ENCODE measurements around the gene MYO18B.

Gene MYO18B

DNA sequence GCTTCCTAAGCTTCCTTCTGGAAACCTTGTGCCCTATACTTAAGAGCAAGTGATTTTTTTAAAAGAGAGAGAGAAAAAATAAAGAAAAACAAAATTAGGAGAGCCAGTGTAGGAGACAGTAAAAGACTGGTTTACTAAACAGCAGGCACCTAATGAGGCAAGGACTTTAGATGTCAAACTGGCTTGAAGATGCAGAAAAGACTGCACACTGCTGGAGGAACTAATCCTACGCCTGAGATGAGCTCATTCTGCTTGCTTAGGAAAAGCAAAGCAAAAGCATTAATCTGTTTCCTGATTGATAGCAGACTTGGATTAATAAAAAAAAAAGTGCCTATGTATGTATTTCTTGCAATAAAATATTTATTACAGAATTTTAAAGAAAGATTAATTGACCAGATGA is 313.7 kb downstream of the MYO18B start:
- in situ Hi-C loops (cut with MboI; ENCODE audit: low sequenced_read_pairs, unreplicated experiment) = no loop called here
- TF ChIP-seq, protein P1, sequence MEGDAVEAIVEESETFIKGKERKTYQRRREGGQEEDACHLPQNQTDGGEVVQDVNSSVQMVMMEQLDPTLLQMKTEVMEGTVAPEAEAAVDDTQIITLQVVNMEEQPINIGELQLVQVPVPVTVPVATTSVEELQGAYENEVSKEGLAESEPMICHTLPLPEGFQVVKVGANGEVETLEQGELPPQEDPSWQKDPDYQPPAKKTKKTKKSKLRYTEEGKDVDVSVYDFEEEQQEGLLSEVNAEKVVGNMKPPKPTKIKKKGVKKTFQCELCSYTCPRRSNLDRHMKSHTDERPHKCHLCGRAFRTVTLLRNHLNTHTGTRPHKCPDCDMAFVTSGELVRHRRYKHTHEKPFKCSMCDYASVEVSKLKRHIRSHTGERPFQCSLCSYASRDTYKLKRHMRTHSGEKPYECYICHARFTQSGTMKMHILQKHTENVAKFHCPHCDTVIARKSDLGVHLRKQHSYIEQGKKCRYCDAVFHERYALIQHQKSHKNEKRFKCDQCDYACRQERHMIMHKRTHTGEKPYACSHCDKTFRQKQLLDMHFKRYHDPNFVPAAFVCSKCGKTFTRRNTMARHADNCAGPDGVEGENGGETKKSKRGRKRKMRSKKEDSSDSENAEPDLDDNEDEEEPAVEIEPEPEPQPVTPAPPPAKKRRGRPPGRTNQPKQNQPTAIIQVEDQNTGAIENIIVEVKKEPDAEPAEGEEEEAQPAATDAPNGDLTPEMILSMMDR (IDR thresholded peaks at IDR 0.05; ENCODE audit: borderline replicate concordance, control extremely low read depth, extremely low read depth, insufficient read depth, missing control alignments) = no peak

DNA sequence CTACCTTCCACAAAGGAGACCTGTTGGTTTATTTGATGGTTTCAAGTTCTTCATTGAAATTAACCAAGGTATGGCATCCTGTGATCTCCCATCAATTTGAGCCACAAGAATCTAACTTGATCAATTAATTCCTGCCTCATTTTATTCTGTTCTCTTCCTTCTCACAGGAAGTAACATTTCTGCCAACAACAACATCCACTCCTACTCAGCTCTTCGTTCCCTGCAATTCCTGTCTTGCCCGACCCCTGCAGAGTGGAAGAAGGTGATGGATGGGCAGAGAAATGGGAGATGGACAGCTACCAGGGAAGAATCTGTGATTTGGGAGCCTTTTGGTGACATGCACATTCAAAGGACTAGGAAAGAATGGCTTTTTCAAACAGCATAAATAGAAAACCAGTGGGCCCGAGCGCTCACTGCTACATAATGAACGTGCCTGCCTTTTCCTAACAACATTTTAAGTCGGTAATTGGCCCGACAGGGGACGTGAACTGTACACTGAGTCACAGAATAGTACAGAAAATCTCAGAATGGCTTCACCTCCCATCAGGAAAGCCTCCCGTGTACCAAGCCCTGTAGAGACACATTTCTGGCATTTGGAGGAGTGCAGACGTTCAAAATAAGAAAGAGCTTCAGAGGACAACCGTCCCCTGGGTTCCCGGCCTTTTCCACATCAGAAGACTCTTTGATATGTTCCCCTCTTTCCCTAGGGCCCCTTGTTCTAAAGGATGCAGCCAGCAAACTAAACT is 314.6 kb downstream of the MYO18B start:
- DNase-seq (ENCODE audit: low spot score) = no peak
- TF ChIP-seq, protein P1 (IDR thresholded peaks at IDR 0.05; ENCODE audit: borderline replicate concordance, control extremely low read depth, extremely low read depth, insufficient read depth, missing control alignments) = no peak
- in situ Hi-C loops (cut with MboI; ENCODE audit: low sequenced_read_pairs, unreplicated experiment) = no loop called here

More for the DNA sequence above, 313.7 kb downstream of the MYO18B start:
- DNase-seq (ENCODE audit: low spot score) = no peak

DNA sequence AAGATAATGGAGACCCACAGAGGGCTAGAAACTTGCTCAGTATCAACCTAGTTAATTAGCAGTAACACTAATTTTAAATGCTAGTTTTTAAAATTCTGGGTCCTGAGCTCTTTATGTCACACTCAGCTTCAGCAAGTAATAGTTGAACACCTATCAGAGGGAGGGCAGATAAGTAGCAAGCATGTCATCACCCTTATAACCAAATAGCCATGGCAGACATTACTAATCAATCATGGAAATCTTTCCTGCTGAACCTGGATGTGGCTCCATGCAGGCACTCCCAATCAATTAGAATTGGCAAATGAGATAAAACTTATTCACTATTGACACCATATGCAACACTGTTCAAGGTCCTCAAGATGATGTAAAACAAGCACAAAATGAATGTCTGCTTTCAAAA is 315.7 kb downstream of the MYO18B start:
- TF ChIP-seq, protein P1 (IDR thresholded peaks at IDR 0.05; ENCODE audit: borderline replicate concordance, control extremely low read depth, extremely low read depth, insufficient read depth, missing control alignments) = no peak
- DNase-seq (ENCODE audit: low spot score) = no peak
- in situ Hi-C loops (cut with MboI; ENCODE audit: low sequenced_read_pairs, unreplicated experiment) = no loop called here

DNA sequence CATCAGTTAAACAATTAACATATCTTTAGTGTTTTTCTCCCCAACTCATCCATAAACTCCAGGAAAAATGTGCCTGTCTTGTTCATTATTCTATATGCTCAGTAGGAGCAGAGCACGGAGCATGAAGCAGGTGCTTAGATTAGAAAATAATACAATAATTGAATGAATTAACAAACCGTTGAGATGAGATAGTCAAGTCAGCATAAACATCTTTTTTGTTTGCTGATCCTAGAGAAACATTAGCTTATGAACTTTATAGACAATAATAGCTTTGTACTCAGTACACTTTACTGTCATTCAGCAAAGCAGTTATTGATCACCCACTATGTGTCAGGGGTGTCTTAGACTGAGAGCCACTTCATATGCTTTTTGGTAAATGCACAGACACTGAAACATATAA is 322.1 kb downstream of the MYO18B start:
- in situ Hi-C loops (cut with MboI; ENCODE audit: low sequenced_read_pairs, unreplicated experiment) = no loop called here
- no peak for DNase-seq (ENCODE audit: low spot score)
- TF ChIP-seq, protein P1 (IDR thresholded peaks at IDR 0.05; ENCODE audit: borderline replicate concordance, control extremely low read depth, extremely low read depth, insufficient read depth, missing control alignments) = no peak

DNA sequence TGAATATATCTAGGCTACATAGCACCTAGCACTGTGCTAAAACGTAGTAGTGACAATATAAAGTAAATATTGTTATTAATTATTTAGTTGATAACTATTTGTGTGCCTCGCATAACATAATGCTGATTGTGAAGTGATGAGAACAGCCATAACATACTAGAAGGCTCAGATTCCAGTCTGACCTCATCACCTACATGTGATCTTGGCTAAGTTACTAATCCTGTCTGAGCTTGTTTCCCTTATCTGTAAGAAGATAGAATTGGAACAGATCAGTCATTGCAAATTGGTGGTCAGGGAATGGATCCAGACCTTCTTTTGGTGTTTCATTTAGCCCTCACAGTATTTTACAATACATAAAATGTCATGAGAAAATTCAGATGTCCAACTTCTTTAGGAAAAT is 323.9 kb downstream of the MYO18B start:
- TF ChIP-seq, protein P1 (IDR thresholded peaks at IDR 0.05; ENCODE audit: borderline replicate concordance, control extremely low read depth, extremely low read depth, insufficient read depth, missing control alignments) = no peak
- DNase-seq (ENCODE audit: low spot score) = no peak
- in situ Hi-C loops (cut with MboI; ENCODE audit: low sequenced_read_pairs, unreplicated experiment) = no loop called here

DNA sequence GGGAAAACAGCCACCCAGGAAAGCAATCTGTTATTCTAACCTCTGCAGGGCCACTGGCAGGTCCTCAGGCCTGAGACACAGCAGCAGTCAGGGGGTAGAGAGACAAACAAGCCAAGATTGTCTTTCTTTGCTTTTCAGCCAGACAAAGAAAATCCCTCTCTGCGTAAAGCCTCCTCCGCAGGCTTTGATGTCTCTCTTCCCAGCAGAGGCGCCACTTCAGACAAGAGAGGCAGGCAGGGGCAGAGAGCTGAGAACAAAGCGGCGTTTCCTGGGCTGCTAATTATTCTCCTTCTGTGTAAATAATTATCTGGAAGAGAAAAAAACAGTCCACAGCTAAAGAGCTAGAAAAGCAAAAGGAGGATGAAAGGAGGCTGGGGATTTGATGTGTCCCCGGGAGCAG is 324.5 kb downstream of the MYO18B start:
- TF ChIP-seq, protein P1 (IDR thresholded peaks at IDR 0.05; ENCODE audit: borderline replicate concordance, control extremely low read depth, extremely low read depth, insufficient read depth, missing control alignments) = no peak
- no peak for DNase-seq (ENCODE audit: low spot score)
- in situ Hi-C loops (cut with MboI; ENCODE audit: low sequenced_read_pairs, unreplicated experiment) = no loop called here

All from GM13976 (cell line).